Cardiac fibroblast (primary cell): ENCODE data around the gene NELFCD.

Experiments
- DNase-seq, 2 donors: peaks; one replicate each; pipeline versions ENCODE4 v3.0.0 to v3.0.0-alpha.2; 2010; ENCODE audit warnings: low read depth in 2 of 2
- H3K4me3 ChIP-seq, 2 donors: replicated peaks in 1 of 2; 1 replicate in 1 of 2; 2 replicates in 1 of 2; pipeline ENCODE4 v1.5.1; 2011; ENCODE audit warnings: low read depth in 2 of 2, low read length in 2 of 2, mild to moderate bottlenecking in 2 of 2, moderate library complexity in 1 of 2
- TF ChIP-seq, protein P1 (sequence below): IDR thresholded peaks from one replicate; pipeline ENCODE4 v1.5.1; 2011; ENCODE audit warnings: low read depth, mild to moderate bottlenecking, low read length, inconsistent platforms

NELFCD gene

GRCh38 chr20:59042151-59042795 lies 61.2 kb downstream of the NELFCD start, which contains the start of gene PRELID3B:
PRELID3B (minus strand) TSS chr20:59042786; CDS start chr20:59042730, 56 bp downstream.
- peak within 1 kb of the TSS; percentile 83 to 85 for H3K4me3 ChIP-seq
- peak; percentile 22 to 50 for DNase-seq
- TF ChIP-seq, protein P1, sequence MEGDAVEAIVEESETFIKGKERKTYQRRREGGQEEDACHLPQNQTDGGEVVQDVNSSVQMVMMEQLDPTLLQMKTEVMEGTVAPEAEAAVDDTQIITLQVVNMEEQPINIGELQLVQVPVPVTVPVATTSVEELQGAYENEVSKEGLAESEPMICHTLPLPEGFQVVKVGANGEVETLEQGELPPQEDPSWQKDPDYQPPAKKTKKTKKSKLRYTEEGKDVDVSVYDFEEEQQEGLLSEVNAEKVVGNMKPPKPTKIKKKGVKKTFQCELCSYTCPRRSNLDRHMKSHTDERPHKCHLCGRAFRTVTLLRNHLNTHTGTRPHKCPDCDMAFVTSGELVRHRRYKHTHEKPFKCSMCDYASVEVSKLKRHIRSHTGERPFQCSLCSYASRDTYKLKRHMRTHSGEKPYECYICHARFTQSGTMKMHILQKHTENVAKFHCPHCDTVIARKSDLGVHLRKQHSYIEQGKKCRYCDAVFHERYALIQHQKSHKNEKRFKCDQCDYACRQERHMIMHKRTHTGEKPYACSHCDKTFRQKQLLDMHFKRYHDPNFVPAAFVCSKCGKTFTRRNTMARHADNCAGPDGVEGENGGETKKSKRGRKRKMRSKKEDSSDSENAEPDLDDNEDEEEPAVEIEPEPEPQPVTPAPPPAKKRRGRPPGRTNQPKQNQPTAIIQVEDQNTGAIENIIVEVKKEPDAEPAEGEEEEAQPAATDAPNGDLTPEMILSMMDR = no peak

GRCh38 chr20:59042796-59043631 lies 62.0 kb downstream of the NELFCD start:
- H3K4me3 ChIP-seq = peak overlapping the region; percentile 83 to 85
- peak; percentile 92 to 95 for DNase-seq
- TF ChIP-seq, protein P1 = no peak

- DNase-seq = no peak
- no peak overlapping the region for H3K4me3 ChIP-seq
- TF ChIP-seq, protein P1 = no peak
Measured at GRCh38 chr20:59043698-59044097, 62.6 kb downstream of the NELFCD start.

DNA sequence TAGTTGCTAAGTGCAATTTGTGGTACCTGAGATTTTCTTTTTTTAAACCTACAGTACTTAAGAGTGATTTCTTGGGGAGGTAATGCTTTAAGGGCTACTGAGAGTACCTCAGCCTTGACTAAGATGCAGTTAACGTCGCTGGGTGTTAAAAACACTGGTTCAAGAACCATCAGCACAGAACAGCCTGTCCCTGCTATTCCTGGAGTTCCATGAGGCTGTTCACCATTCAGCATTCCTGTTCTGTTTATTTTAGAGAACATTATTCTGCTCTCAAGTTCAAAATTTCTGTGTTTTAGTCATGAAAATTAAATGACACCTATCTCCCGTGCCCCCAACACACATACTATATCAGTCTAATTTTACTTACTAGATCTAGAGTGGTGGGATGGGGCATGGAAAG lies 63.2 kb downstream of the NELFCD start:
- TF ChIP-seq, protein P1 = no peak
- H3K4me3 ChIP-seq = no peak overlapping the region
- no peak for DNase-seq
